Measurements from ENCODE around the gene PCOLCE2.

- TF ChIP-seq MAX (IDR thresholded peaks at IDR 0.05; ENCODE audit: insufficient read depth, insufficient read length) (no peak), JUN (IDR thresholded peaks at IDR 0.05; ENCODE audit: borderline replicate concordance, insufficient read depth, insufficient read length, low read depth) (no peak), CTCF (IDR thresholded peaks at IDR 0.05; ENCODE audit: extremely low read depth in 1 of 2, insufficient read depth in 1 of 2, low read depth in 1 of 2, low read length in 2 of 2) (no peak), POLR2A (IDR thresholded peaks at IDR 0.05; ENCODE audit: low read depth, low read length) (no peak)
Observed at GRCh38 chr3:142837526-142837925, 51.4 kb downstream of the PCOLCE2 start.

Measured in endothelial cell of umbilical vein (primary cell).